Ovary (tissue), 3 donors: ENCODE measurements around the gene PCDHGA6.

ENCODE experiments used
- POLR2A ChIP-seq: fragments of 450-650 bp; IDR thresholded peaks from one replicate; pipeline ENCODE4 v1.6.1; 2017; ENCODE audit warnings: antibody characterized with exemption, mild to moderate bottlenecking, moderate library complexity
- TF ChIP-seq, protein P1 (sequence below), 3 donors: fragments of 450-650 bp in 2 of 3; fragments of 200-600 bp in 1 of 3; IDR thresholded peaks; one replicate each; pipeline versions ENCODE4 v1.5.1 to v1.8.0; 2016 to 2022; ENCODE audit warnings: antibody characterized with exemption in 3 of 3, mild to moderate bottlenecking in 1 of 3
- donor health status: DM: no; HTN: no; CAD: no.

DNA sequence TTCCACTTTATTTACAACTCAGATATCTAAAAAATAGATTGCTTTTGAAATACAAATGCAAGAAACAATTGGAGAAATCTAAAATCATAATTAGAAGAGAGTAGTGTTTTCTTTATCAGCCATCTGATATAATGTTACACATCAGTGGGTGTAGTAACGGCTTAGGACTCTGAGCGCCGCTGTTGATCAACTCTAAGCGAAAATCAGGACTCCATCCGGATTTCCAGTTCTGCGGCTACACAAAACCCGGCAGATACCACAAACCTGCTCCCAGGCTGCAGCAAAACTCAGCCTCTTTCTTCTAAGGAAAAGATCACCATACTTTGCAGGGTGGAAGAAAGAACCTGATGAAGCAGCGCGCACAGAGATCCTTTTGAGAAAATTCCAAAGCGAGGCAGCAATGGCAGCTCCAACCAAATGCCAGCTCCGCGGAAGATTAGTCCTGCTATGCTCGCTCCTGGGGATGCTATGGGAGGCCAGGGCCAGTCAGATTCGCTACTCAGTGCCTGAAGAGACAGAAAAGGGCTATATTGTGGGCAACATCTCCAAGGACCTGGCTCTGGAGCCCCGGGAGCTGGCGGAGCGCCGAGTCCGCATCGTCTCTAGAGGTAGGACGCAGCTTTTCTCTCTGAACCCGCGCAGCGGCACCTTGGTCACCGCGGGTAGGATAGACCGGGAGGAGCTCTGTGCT lies 29.0 kb downstream of the PCDHGA6 start, which contains the start of gene PCDHGA9:
- TF ChIP-seq, protein P1, sequence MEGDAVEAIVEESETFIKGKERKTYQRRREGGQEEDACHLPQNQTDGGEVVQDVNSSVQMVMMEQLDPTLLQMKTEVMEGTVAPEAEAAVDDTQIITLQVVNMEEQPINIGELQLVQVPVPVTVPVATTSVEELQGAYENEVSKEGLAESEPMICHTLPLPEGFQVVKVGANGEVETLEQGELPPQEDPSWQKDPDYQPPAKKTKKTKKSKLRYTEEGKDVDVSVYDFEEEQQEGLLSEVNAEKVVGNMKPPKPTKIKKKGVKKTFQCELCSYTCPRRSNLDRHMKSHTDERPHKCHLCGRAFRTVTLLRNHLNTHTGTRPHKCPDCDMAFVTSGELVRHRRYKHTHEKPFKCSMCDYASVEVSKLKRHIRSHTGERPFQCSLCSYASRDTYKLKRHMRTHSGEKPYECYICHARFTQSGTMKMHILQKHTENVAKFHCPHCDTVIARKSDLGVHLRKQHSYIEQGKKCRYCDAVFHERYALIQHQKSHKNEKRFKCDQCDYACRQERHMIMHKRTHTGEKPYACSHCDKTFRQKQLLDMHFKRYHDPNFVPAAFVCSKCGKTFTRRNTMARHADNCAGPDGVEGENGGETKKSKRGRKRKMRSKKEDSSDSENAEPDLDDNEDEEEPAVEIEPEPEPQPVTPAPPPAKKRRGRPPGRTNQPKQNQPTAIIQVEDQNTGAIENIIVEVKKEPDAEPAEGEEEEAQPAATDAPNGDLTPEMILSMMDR (IDR thresholded peaks at IDR 0.05) = no peak
- TF ChIP-seq POLR2A = no peak
